Left ventricle myocardium inferior (tissue), 1 donor: Measurements from ENCODE around the gene TBC1D22B. TPM values are rescaled to one million over a fixed set of nuclear protein-coding genes. Genes with fewer than 3 reads are reported as not detected.

Experiments used
- DNase-seq: peaks from one replicate; pipeline ENCODE4 v3.0.0-alpha.2; 2020
- H3K27ac ChIP-seq: fragments of 200-600 bp; replicated peaks from 2 replicates; pipeline ENCODE4 v1.8.0; 2021
- H3K27me3 ChIP-seq: fragments of 200-600 bp; 2 replicates; pipeline ENCODE4 v1.8.0; 2021; ENCODE audit warnings: low read depth
- H3K36me3 ChIP-seq: fragments of 200-600 bp; 2 replicates; pipeline ENCODE4 v1.8.0; 2021
- H3K4me1 ChIP-seq: fragments of 200-600 bp; 2 replicates; pipeline ENCODE4 v1.8.0; 2021
- H3K4me3 ChIP-seq: fragments of 200-600 bp; 2 replicates; pipeline ENCODE4 v1.8.0; 2021; ENCODE audit warnings: mild to moderate bottlenecking, moderate library complexity
- H3K9me3 ChIP-seq: fragments of 200-600 bp; replicated peaks from 2 replicates; pipeline ENCODE4 v1.8.0; 2021
- intact Hi-C: fragments of 100-400 bp; cut with micrococcal nuclease; formaldehyde crosslinking; loops from one replicate; pipeline ENCODE4 v1.11.0; 2022
- total RNA-seq: library from RNA; stranded (reverse); fragmentation: NEBNext Ultra II Directional; extraction: Animal tissue kit (Norgen Biotek cat#: 25700); gene quantifications from one replicate; pipeline ENCODE4 v1.2.1, GENCODE V29; 2021
- TF ChIP-seq, protein P1 (sequence below): fragments of 200-600 bp; IDR thresholded peaks from 2 replicates; pipeline ENCODE4 v1.8.0; 2021; ENCODE audit warnings: antibody characterized with exemption, mild to moderate bottlenecking, borderline replicate concordance
- donor health status: DM: no; HTN: yes; CAD: no; lungs with severe emphysema.

The TBC1D22B gene
- total RNA-seq, 1 donor from 2014 or later: 6.1 TPM

DNA sequence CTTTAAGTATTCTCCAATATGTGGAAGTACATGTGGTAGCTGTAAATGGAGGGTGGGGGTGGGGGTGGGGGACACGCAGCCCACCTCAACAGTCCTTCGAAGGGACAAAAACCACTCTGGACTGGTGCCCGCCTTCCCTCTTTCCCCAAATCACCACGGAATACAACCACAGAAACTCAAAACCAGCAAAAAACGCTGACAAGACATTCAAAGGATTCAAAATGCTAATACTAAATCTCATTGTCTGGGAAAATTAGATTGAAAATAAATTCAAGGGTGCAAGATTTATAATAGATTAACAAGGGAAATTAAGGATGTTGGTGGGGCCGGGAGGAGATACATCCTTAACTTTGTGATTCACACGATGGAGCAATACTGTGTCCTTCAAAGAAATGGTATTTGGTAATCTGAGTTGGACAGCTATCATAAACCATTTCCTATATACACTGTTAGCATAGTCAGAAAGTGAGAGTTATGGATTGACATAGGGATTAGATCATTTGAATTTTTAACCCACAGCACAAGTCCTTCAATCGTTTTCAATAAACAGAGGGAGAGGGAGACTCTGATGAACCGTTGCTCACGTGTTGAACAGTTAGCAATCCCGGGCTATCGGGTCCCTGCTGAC is 766 bp upstream of the TBC1D22B start:
- intact Hi-C loops: no loop called here
- H3K4me3 ChIP-seq: peak overlapping the region; percentile 98
- H3K27ac ChIP-seq: no peak overlapping the region

GRCh38 chr6:37257320-37257633 is 295 bp upstream of the TBC1D22B start:
- TF ChIP-seq, protein P1, sequence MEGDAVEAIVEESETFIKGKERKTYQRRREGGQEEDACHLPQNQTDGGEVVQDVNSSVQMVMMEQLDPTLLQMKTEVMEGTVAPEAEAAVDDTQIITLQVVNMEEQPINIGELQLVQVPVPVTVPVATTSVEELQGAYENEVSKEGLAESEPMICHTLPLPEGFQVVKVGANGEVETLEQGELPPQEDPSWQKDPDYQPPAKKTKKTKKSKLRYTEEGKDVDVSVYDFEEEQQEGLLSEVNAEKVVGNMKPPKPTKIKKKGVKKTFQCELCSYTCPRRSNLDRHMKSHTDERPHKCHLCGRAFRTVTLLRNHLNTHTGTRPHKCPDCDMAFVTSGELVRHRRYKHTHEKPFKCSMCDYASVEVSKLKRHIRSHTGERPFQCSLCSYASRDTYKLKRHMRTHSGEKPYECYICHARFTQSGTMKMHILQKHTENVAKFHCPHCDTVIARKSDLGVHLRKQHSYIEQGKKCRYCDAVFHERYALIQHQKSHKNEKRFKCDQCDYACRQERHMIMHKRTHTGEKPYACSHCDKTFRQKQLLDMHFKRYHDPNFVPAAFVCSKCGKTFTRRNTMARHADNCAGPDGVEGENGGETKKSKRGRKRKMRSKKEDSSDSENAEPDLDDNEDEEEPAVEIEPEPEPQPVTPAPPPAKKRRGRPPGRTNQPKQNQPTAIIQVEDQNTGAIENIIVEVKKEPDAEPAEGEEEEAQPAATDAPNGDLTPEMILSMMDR: no peak
- peak overlapping the region; percentile 92 for H3K27ac ChIP-seq
- intact Hi-C loops: no loop called here

More for the DNA sequence above, 766 bp upstream of the TBC1D22B start:
- TF ChIP-seq, protein P1: no peak
- Histone ChIP-seq H3K4me1 (peaks cover 33% of the 10 kb centered on the region), H3K36me3 (no peaks in the 10 kb centered on the region), H3K27me3 (no peaks in the 10 kb centered on the region), H3K9me3 (no peaks in the 10 kb centered on the region)
- no peak for DNase-seq

DNA sequence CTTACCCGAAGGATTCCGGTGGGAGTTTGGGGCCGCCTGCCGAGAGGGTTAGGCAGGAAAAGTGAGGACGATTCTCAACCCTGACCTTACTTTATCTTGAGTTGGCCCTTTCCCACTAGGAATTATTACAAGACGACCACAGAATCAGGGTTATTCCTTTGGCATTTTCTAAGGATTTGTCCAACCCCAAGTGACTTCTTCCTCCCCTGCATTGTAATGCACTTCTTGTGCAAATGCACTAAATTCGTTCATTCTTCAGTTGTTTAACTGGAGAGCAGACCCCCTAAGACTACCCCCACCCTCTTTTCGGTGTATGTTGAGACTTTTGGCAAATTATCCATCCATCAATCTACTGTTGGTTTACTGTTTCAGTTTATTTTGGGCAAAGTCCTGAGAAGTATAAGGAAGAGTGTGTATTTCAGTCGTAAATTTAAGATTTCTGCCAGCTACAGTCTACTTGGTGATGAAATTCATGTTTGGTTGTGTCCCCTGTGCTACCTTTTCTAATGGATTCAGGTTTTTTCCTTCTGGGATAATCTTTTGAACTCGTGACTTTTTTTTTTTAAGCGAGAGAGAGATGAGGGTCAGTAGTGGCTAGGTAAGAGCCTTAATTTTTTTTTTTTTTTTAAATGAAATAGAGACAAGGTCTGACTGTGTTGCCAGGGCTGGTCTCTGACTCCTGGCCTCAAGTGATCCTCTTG is 983 bp downstream of the TBC1D22B start:
- intact Hi-C loops: no loop called here
- DNase-seq: no peak

More at GRCh38 chr6:37257320-37257633, 295 bp upstream of the TBC1D22B start:
- Histone ChIP-seq H3K4me3 (peak overlapping the region; percentile 98), H3K4me1 (peaks cover 34% of the 10 kb centered on the region), H3K27me3 (no peaks in the 10 kb centered on the region), H3K9me3 (no peaks in the 10 kb centered on the region), H3K36me3 (no peaks in the 10 kb centered on the region)
- DNase-seq: no peak

GRCh38 chr6:37259191-37259590 is 1.6 kb downstream of the TBC1D22B start:
- peak overlapping the region; percentile 98 for H3K4me3 ChIP-seq
- TF ChIP-seq, protein P1: no peak

More for the DNA sequence above, 983 bp downstream of the TBC1D22B start:
- H3K9me3 ChIP-seq: no peaks in the 10 kb centered on the region
- peaks cover 47% of the 10 kb centered on the region for H3K4me1 ChIP-seq
- H3K27ac ChIP-seq: peak overlapping the region; percentile 92
- no peaks in the 10 kb centered on the region for H3K36me3 ChIP-seq
- H3K27me3 ChIP-seq: no peaks in the 10 kb centered on the region
- H3K4me3 ChIP-seq: peak overlapping the region; percentile 98
- TF ChIP-seq, protein P1: no peak

DNA sequence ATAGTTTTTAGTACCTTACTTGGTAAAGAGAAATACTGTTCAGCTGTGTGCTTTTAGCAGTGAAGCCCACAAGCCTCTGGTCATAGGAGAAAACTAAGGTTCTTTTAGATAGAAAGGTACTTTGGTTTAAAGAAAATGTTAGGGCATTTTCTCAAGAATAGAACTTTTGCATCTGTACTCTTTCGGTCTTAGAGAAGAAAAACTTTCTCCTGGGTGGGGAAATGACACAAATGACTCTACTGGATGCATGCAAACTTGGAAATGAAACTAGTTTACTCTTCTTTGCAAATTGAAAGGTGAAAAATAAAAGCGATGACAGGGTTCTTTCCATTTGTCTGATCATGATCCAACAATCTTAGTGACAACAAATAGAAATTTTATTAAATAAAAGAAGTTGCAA is 2.5 kb downstream of the TBC1D22B start:
- no peak overlapping the region for H3K27ac ChIP-seq
- TF ChIP-seq, protein P1: no peak
- DNase-seq: no peak
- H3K4me3 ChIP-seq: no peak overlapping the region
- no peaks in the 10 kb centered on the region for H3K36me3 ChIP-seq
- H3K27me3 ChIP-seq: no peaks in the 10 kb centered on the region
- H3K9me3 ChIP-seq: no peaks in the 10 kb centered on the region
- peaks cover 53% of the 10 kb centered on the region for H3K4me1 ChIP-seq
- intact Hi-C loops: no loop called here

More at GRCh38 chr6:37259191-37259590, 1.6 kb downstream of the TBC1D22B start:
- no peak overlapping the region for H3K27ac ChIP-seq
- no peaks in the 10 kb centered on the region for H3K9me3 ChIP-seq
- no peak for DNase-seq
- H3K4me1 ChIP-seq: peaks cover 49% of the 10 kb centered on the region
- intact Hi-C loops: no loop called here
- no peaks in the 10 kb centered on the region for H3K27me3 ChIP-seq
- no peaks in the 10 kb centered on the region for H3K36me3 ChIP-seq
